Measurements from ENCODE around the gene PARD3B. TPM values are rescaled to one million over a fixed set of nuclear protein-coding genes. Genes with fewer than 3 reads are reported as not detected.

Gene PARD3B
- total and polyA plus RNA-seq, 2 of the 4 experiments (the other 2 are of a cell fraction) = 3.3 to 15.6 TPM

- Histone ChIP-seq H4K8ac (ENCODE audit: low read depth in 2 of 2, low read length in 2 of 2) (no peak overlapping the region), H2AFZ (replicated peaks; ENCODE audit: low read length, poor library complexity) (no peak overlapping the region), H3K4ac (ENCODE audit: low read depth, low read length) (no peak overlapping the region), H4K5ac (ENCODE audit: low read depth, low read length) (no peak overlapping the region), H3K79me1 (ENCODE audit: low read depth in 1 of 2, low read length in 2 of 2) (no peaks in the 10 kb centered on the region), H3K27me3 (ENCODE audit: control insufficient read depth, insufficient read depth, low read length) (no peaks in the 10 kb centered on the region), H2BK5ac (ENCODE audit: low read depth, low read length, poor library complexity, severe bottlenecking) (no peak overlapping the region), H4K20me1 (ENCODE audit: insufficient read depth, low read length) (no peaks in the 10 kb centered on the region), H2AK5ac (ENCODE audit: low read depth, low read length) (no peak overlapping the region), H3K4me3 (ENCODE audit: insufficient read depth, low read depth, low read length) (no peak overlapping the region), H4K91ac (ENCODE audit: insufficient read depth, low read depth, low read length) (no peak overlapping the region), H3K9ac (ENCODE audit: low read depth, low read length) (no peak overlapping the region), H3K9me1 (ENCODE audit: insufficient read depth, low read length) (no peaks in the 10 kb centered on the region), H3K56ac (ENCODE audit: extremely low read depth, insufficient read depth, low read length) (no peak overlapping the region), H3K4me1 (ENCODE audit: control insufficient read depth, insufficient read depth, low read length) (no peaks in the 10 kb centered on the region), H3K4me2 (ENCODE audit: low read depth, low read length) (no peak overlapping the region), H3K23ac (ENCODE audit: low read depth, low read length) (no peak overlapping the region), H3K27ac (ENCODE audit: insufficient read depth, low read length) (no peak overlapping the region), H3K14ac (replicated peaks; ENCODE audit: low read depth, low read length) (no peak overlapping the region), H2BK120ac (ENCODE audit: low read depth, low read length) (no peak overlapping the region), H3K36me3 (ENCODE audit: control insufficient read depth, insufficient read depth, low read length) (no peaks in the 10 kb centered on the region), H3K9me3 (ENCODE audit: control insufficient read depth, insufficient read depth, low read length) (no peaks in the 10 kb centered on the region), H2AK9ac (replicated peaks; ENCODE audit: low read depth, low read length, poor library complexity) (no peak overlapping the region), H3K18ac (ENCODE audit: low read depth, low read length) (no peak overlapping the region), H2BK20ac (ENCODE audit: low read depth, low read length) (no peak overlapping the region), H2BK15ac (ENCODE audit: low read depth, low read length) (no peak overlapping the region)
- intact Hi-C loops (cut with micrococcal nuclease) (no loop called here), in situ Hi-C loops (cut with MboI; ENCODE audit: low sequenced_read_pairs) (no loop called here), dilution Hi-C loops (cut with HindIII; ENCODE audit: low sequenced_read_pairs, unreplicated experiment) (no loop called here)
- no CpG with 5 or more reads among the region's 5 CpGs for WGBS, 2 experiments (ENCODE audit: extremely low coverage in 2 of 2, insufficient read length in 1 of 2)
- TF ChIP-seq CHD1 (IDR thresholded peaks at IDR 0.05; ENCODE audit: low read depth, low read length) = no peak
- no peak for TF ChIP-seq RAD21 (IDR thresholded peaks at IDR 0.05; ENCODE audit: low read length)
- TF ChIP-seq CEBPB (IDR thresholded peaks at IDR 0.05; ENCODE audit: low read depth, low read length) = no peak
- TF ChIP-seq USF2 (IDR thresholded peaks at IDR 0.05; ENCODE audit: low read depth, low read length) = no peak
- TF ChIP-seq RFX5 (IDR thresholded peaks at IDR 0.05; ENCODE audit: low read depth, low read length) = no peak
- TF ChIP-seq POLR2A (IDR thresholded peaks at IDR 0.05; ENCODE audit: low read depth, low read length) = no peak
- TF ChIP-seq NFE2L2 (IDR thresholded peaks at IDR 0.05; ENCODE audit: low read depth, low read length) = no peak
- TF ChIP-seq MXI1 (IDR thresholded peaks at IDR 0.05; ENCODE audit: borderline replicate concordance, low read depth, low read length) = no peak
- no peak for TF ChIP-seq MAFK (IDR thresholded peaks at IDR 0.05; ENCODE audit: low read depth, low read length)
- no peak for TF ChIP-seq MAZ (IDR thresholded peaks at IDR 0.05; ENCODE audit: borderline replicate concordance, low read depth, low read length)
- no peak for TF ChIP-seq FOS (IDR thresholded peaks at IDR 0.05; ENCODE audit: low read depth, low read length)
- no peak for TF ChIP-seq RCOR1 (IDR thresholded peaks at IDR 0.05; ENCODE audit: insufficient replicate concordance, low read length)
- no peak for TF ChIP-seq BHLHE40 (IDR thresholded peaks at IDR 0.05; ENCODE audit: low read depth, low read length)
- no peak for TF ChIP-seq SMC3 (IDR thresholded peaks at IDR 0.05; ENCODE audit: low read depth, low read length)
- no peak for TF ChIP-seq ELK1 (IDR thresholded peaks at IDR 0.05; ENCODE audit: borderline replicate concordance, low read depth, low read length)
- no peak for TF ChIP-seq CTCF (conservative IDR thresholded peaks at IDR 0.05; ENCODE audit: low read depth, low read length)
- no TSS peak for BruUV-seq (replicated peaks)
- ChIA-PET CTCF (no interaction called here), POLR2A (ENCODE audit: unreplicated experiment) (no interaction called here)
- ATAC-seq (ENCODE audit: low read depth) (no peak), DNase-seq (no peak)
These were observed 765.9 kb downstream of the PARD3B start for GRCh38 chr2:205311201-205311600.
